HCT116 (cell line): ENCODE results near the gene ALKBH2. TPM values are rescaled to one million over a fixed set of nuclear protein-coding genes. Genes with fewer than 3 reads are reported as not detected.

Experiments used
- ATAC-seq: fragments of 200-7000 bp; cut with Tn5 transposase; 2 replicates; pipeline ENCODE4 v1.9.1; 2020; ENCODE audit warnings: mild to moderate bottlenecking, moderate library complexity
- BruUV-seq: library from RNA; stranded (reverse); fragments of 400-500 nt; replicated peaks from 2 replicates; lab custom pipeline; 2021; lab: Mats Ljungman, UMichigan
- CTCF ChIA-PET: fragments of 300-600 bp; sonication (Branson Sonifier 250); formaldehyde crosslinking; loops from one replicate; lab custom pipeline; 2021; ENCODE audit warnings: antibody characterized with exemption; lab: Charles Lee
- POLR2A ChIA-PET: fragments of 300-600, 350-600 bp; sonication (Branson Sonifier 250); formaldehyde crosslinking; loops from one replicate; lab custom pipeline; 2021; ENCODE audit warnings: antibody characterized with exemption; lab: Charles Lee
- RAD21 ChIA-PET, 2 experiments: fragments of 300-600 bp; sonication (Branson Sonifier 250); formaldehyde crosslinking; loops; one replicate each; lab custom pipeline; 2023; ENCODE audit warnings: low total read pairs in 2 of 2; ENCODE audit not compliant: uncharacterized antibody in 2 of 2, unreplicated experiment in 2 of 2, low non-redundant PET in 1 of 2; lab: Charles Lee
- DNase-seq: peaks from one replicate; pipeline ENCODE4 v3.0.0-alpha.2; 2010; ENCODE audit warnings: low read depth, low spot score
- H2AFZ ChIP-seq: fragments of 200-600 bp; shearing (Covaris generic), sonication (generic); 2 replicates; pipeline ENCODE4 v1.6.1; 2017; ENCODE audit warnings: low read depth, mixed run types, mixed read lengths, antibody characterized with exemption, low read length; ENCODE audit not compliant: poor library complexity, severe bottlenecking
- H3K27ac ChIP-seq: 2 replicates; pipeline ENCODE4 v1.5.1; 2012; ENCODE audit warnings: low read depth, low read length
- H3K27me3 ChIP-seq: fragments of 200-600 bp; sonication (generic); 2 replicates; pipeline ENCODE4 v1.6.1; 2016; ENCODE audit warnings: mixed run types, low read length, mixed read lengths; ENCODE audit not compliant: insufficient read depth
- H3K36me3 ChIP-seq, 2 experiments: fragments of 200-500 bp in 1 of 2; fragments of 200-600 bp in 1 of 2; sonication (Bioruptor generic) in 1 of 2; sonication (generic) in 1 of 2; 2 replicates each; pipeline versions ENCODE4 v1.5.1 to v1.6.1; 2014 to 2016; ENCODE audit warnings: low read length in 2 of 2, inconsistent platforms in 1 of 2, mixed read lengths in 1 of 2, mixed run types in 1 of 2; ENCODE audit not compliant: insufficient read depth in 2 of 2, control insufficient read depth in 1 of 2
- H3K4me1 ChIP-seq, 2 experiments: fragments of 200-600 bp in 1 of 2; sonication (generic) in 1 of 2; 2 replicates each; pipeline versions ENCODE4 v1.5.1 to v1.6.1; 2012 to 2017; ENCODE audit warnings: low read length in 2 of 2, inconsistent platforms in 1 of 2, mild to moderate bottlenecking in 1 of 2, mixed read lengths in 1 of 2, mixed run types in 1 of 2, moderate library complexity in 1 of 2; ENCODE audit not compliant: insufficient read depth in 2 of 2, control insufficient read depth in 1 of 2
- H3K4me2 ChIP-seq: fragments of 200-600 bp; sonication (generic); 2 replicates; pipeline ENCODE4 v1.6.1; 2017; ENCODE audit warnings: mixed run types, low read length, mixed read lengths
- H3K4me3 ChIP-seq, 2 experiments: fragments of 200-600 bp in 1 of 2; sonication (generic) in 1 of 2; replicated peaks in 1 of 2; 2 replicates each; pipeline ENCODE4 v1.5.1; 2011 to 2016; ENCODE audit warnings: low read length in 2 of 2, control low read depth in 1 of 2, low read depth in 1 of 2, mild to moderate bottlenecking in 1 of 2, mixed read lengths in 1 of 2, mixed run types in 1 of 2
- H3K79me2 ChIP-seq: fragments of 200-600 bp; sonication (generic); 2 replicates; pipeline ENCODE4 v1.6.1; 2017; ENCODE audit warnings: mild to moderate bottlenecking, mixed run types, low read length, moderate library complexity, mixed read lengths; ENCODE audit not compliant: insufficient read depth
- H3K9ac ChIP-seq: fragments of 200-600 bp; sonication (generic); 2 replicates; pipeline ENCODE4 v1.6.1; 2016; ENCODE audit warnings: low read length, mixed read lengths
- H3K9me2 ChIP-seq: fragments of 200-600 bp; sonication (generic), shearing (Covaris generic); 2 replicates; pipeline ENCODE4 v1.6.1; 2017; ENCODE audit warnings: mixed run types, mild to moderate bottlenecking, moderate library complexity; ENCODE audit not compliant: insufficient read depth
- H3K9me3 ChIP-seq, 2 experiments: fragments of 200-500 bp in 1 of 2; fragments of 200-600 bp in 1 of 2; sonication (Bioruptor generic) in 1 of 2; sonication (generic) in 1 of 2; 2 replicates each; pipeline ENCODE4 v1.6.1; 2014 to 2017; ENCODE audit warnings: low read length in 2 of 2, mixed read lengths in 2 of 2, inconsistent platforms in 1 of 2, low read depth in 1 of 2, mild to moderate bottlenecking in 1 of 2, mixed run types in 1 of 2, moderate library complexity in 1 of 2; ENCODE audit not compliant: control insufficient read depth in 1 of 2, insufficient read depth in 1 of 2
- H4K20me1 ChIP-seq: fragments of 200-600 bp; sonication (generic), shearing (Covaris generic); 2 replicates; pipeline ENCODE4 v1.6.1; 2017; ENCODE audit warnings: mixed run types, mild to moderate bottlenecking, moderate library complexity; ENCODE audit not compliant: insufficient read depth
- ELF1 ChIP-seq: IDR thresholded peaks from 2 replicates; pipeline ENCODE4 v1.6.1; 2012; ENCODE audit warnings: low read depth, borderline replicate concordance
- EZH2 ChIP-seq: fragments of 200-600 bp; sonication (generic); IDR thresholded peaks from 2 replicates; pipeline ENCODE4 v1.6.1; 2017; ENCODE audit warnings: antibody characterized with exemption, mixed run types
- JUND ChIP-seq: IDR thresholded peaks from 2 replicates; pipeline ENCODE4 v1.6.1; 2012
- SRF ChIP-seq: IDR thresholded peaks from 2 replicates; pipeline ENCODE4 v1.6.1; 2012; ENCODE audit warnings: low read depth
- intact Hi-C: fragments of 100-400 bp; cut with micrococcal nuclease; formaldehyde crosslinking; loops from 2 replicates; pipeline ENCODE4 v1.10.0; 2022
- total RNA-seq: library from RNA; stranded (reverse); gene quantifications from one replicate; pipeline ENCODE4 v1.2.1, GENCODE V29; 2021; ENCODE audit not compliant: unreplicated experiment
- TF ChIP-seq, protein P1 (sequence below): IDR thresholded peaks from 2 replicates; pipeline ENCODE4 v1.6.1; 2012; ENCODE audit warnings: low read depth
- TF ChIP-seq, protein P2 (sequence below): IDR thresholded peaks from 2 replicates; pipeline ENCODE4 v1.6.1; 2011; ENCODE audit warnings: mild to moderate bottlenecking, low read length, moderate library complexity; ENCODE audit not compliant: insufficient replicate concordance; ENCODE audit errors: extremely low read depth

Gene ALKBH2
- total RNA-seq, 1 experiment from 2014 or later = 35.8 TPM

DNA sequence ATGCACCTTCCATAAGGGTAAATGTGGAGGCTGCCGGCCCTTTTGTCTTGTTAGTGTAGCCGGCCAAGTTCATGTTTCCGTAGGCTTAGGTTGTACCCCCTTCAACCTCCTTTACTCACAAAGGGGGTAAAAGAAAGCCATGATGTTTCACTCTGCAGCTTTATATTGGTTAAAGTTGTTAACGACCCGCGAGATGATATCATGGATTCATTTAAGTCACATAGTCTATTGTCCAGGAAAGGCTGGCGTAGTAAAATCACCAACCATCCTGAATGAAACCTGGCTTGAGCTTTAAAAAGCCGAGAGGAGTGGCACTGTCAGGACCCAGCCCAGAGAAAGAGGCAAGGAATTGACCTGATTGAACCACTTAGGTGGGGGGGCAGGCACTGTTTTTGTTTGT lies 5.4 kb upstream of the ALKBH2 start:
- Histone ChIP-seq H2AFZ (no peak overlapping the region), H3K9me2 (no peaks in the 10 kb centered on the region), H3K9me3 (no peaks in the 10 kb centered on the region), H3K9ac (peak overlapping the region; percentile 81), H4K20me1 (no peaks in the 10 kb centered on the region), H3K27me3 (no peaks in the 10 kb centered on the region), H3K4me2 (peak overlapping the region; percentile 86), H3K36me3 (peaks cover 8 to 31% of the 10 kb centered on the region in 2 experiments; a peak in 3 of 4 replicates), H3K79me2 (peaks cover 37% of the 10 kb centered on the region), H3K4me3 (peak overlapping the region; percentile 72 to 79), H3K4me1 (peaks cover 2 to 22% of the 10 kb centered on the region in 2 experiments; a peak in 3 of 4 replicates), H3K27ac (peak overlapping the region; percentile 56; the same call in 1 of the 2 replicates)
- ChIA-PET CTCF (interaction anchor here (1.4 kb wide), 1 partner anchor 13 kb away, joined by 5 read pairs; no protein-coding TSS in a partner anchor), POLR2A (no interaction called here), RAD21 (no interaction called here)
- no peak for ATAC-seq
- intact Hi-C loops = loop anchor here (10.0 kb wide), 3 partner anchors 144 to 294 kb away; no protein-coding TSS in a partner anchor
- TF ChIP-seq SRF = no peak
- no peak for TF ChIP-seq JUND
- TF ChIP-seq, protein P1, sequence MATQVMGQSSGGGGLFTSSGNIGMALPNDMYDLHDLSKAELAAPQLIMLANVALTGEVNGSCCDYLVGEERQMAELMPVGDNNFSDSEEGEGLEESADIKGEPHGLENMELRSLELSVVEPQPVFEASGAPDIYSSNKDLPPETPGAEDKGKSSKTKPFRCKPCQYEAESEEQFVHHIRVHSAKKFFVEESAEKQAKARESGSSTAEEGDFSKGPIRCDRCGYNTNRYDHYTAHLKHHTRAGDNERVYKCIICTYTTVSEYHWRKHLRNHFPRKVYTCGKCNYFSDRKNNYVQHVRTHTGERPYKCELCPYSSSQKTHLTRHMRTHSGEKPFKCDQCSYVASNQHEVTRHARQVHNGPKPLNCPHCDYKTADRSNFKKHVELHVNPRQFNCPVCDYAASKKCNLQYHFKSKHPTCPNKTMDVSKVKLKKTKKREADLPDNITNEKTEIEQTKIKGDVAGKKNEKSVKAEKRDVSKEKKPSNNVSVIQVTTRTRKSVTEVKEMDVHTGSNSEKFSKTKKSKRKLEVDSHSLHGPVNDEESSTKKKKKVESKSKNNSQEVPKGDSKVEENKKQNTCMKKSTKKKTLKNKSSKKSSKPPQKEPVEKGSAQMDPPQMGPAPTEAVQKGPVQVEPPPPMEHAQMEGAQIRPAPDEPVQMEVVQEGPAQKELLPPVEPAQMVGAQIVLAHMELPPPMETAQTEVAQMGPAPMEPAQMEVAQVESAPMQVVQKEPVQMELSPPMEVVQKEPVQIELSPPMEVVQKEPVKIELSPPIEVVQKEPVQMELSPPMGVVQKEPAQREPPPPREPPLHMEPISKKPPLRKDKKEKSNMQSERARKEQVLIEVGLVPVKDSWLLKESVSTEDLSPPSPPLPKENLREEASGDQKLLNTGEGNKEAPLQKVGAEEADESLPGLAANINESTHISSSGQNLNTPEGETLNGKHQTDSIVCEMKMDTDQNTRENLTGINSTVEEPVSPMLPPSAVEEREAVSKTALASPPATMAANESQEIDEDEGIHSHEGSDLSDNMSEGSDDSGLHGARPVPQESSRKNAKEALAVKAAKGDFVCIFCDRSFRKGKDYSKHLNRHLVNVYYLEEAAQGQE = no peak
- no peak for TF ChIP-seq ELF1
- TF ChIP-seq, protein P2, sequence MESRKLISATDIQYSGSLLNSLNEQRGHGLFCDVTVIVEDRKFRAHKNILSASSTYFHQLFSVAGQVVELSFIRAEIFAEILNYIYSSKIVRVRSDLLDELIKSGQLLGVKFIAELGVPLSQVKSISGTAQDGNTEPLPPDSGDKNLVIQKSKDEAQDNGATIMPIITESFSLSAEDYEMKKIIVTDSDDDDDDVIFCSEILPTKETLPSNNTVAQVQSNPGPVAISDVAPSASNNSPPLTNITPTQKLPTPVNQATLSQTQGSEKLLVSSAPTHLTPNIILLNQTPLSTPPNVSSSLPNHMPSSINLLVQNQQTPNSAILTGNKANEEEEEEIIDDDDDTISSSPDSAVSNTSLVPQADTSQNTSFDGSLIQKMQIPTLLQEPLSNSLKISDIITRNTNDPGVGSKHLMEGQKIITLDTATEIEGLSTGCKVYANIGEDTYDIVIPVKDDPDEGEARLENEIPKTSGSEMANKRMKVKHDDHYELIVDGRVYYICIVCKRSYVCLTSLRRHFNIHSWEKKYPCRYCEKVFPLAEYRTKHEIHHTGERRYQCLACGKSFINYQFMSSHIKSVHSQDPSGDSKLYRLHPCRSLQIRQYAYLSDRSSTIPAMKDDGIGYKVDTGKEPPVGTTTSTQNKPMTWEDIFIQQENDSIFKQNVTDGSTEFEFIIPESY = no peak
- TF ChIP-seq EZH2 = no peak
- no TSS peak for BruUV-seq
- DNase-seq = no peak
